ENCODE results near the gene TMCO4.
"Not testable (repeated sequence)": the region's sequence is repeated elsewhere in the genome, so short reads cannot be mapped to it uniquely, and the experiment has no call there.

The TMCO4 gene

DNA sequence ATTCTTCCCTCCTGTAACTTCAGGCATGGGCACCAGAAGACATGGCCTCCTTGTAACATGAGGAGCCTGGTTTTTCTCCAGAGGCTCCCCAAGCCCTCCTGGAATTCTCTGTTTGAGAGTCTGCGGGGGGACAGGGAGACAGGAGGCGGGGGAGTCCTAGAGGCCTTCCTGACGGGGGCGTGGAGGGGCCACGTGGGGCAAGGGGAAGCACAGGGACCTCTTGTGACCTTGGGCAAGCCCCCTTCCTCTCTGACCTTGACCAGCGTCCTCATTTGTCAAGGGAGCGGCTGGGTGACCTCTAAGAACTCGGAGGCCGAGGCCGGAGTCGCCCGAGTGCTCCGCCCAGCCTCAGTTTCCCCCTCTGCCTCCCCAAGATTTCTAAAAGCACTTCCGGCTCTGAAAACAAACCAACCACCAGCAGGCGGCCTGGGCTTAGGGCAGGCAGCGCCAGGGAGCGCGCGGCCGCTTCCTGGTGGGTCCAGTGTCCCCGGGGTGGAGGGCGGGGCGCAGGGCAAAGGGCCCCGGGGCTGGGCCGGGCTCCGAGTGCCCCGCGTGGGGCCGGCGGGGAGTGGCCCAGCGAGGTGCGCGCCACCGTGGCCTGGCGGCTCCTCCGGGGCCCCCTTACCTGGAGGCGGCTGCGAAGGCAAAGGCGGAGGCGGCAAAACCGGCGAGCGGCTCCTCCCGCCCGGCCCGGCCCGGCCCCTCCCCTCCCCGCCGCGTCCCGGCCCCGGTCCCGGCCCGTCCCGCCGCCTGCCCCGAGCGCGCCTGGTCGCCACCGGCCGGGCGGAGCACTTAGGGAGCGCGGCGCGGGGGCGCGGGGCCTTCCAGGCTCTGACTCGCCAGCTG lies at the start of gene TMCO4:
TMCO4 (minus strand) TSS at position 687 of the 846 bp plus-strand sequence. CDS start 19,158 bp downstream, outside the sequence.
- DNase-seq (ENCODE audit: low read depth in 2 of 2) = peak; percentile 31 to 48

DNA sequence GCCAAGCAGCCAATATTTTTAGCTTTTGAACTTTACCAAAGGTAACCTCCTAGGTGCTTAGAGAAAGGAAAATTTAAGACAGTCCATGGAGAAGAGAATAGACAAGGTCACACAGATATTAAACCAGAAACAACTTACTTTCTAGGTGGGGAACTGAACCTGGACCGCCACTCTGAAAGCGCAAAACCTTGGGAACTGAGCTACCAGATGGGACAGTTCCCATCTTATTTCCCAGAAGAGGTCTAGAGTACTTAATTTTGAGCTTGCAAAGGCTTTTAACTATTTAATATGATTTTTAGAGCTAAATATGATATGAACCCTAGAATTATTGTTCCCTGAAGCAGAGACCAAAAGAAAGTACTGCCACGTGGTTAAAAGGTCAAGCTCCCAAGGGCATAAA lies 49.6 kb upstream of the TMCO4 start:
- DNase-seq (ENCODE audit: low read depth in 2 of 2) = not testable (repeated sequence)

DNA sequence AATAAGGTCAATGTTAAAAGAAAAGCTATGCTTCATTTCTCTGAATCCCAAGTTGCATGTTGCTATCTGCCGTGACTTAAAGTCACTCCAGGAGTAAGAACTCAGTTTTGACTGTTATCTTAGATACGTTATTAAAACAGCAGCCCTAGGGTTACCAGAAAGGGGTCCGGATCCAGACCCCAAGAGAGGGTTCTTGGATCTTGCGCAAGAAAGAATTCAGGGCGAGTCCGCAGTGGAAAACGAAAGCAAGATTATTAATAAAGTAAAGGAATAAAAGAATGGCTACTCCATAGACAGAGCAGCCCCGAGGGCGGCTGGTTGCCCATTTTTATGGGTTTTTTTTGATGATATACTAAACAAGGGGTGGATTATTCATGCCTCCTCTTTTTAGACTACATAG lies 47.6 kb upstream of the TMCO4 start:
- not testable (repeated sequence) for DNase-seq (ENCODE audit: low read depth in 2 of 2)

DNA sequence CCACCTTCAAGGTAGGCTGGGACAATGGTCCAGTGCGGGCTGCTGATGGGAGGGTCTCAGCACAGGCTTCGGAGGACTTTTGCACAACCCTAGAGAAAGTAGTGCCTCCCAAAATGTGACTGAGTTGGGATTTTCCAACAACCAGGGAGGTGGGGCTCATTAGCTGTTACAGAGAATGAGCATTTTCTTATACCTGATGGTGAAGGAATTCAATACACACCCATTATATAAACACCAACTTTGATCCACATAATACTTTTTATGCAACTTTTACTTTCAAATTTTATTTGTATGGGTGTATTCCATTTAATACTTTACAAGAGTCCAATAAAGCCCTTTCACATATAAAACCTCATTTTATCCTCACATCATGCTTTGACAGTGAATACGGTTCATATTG lies 46.6 kb upstream of the TMCO4 start:
- no peak for DNase-seq (ENCODE audit: low read depth in 2 of 2)

DNA sequence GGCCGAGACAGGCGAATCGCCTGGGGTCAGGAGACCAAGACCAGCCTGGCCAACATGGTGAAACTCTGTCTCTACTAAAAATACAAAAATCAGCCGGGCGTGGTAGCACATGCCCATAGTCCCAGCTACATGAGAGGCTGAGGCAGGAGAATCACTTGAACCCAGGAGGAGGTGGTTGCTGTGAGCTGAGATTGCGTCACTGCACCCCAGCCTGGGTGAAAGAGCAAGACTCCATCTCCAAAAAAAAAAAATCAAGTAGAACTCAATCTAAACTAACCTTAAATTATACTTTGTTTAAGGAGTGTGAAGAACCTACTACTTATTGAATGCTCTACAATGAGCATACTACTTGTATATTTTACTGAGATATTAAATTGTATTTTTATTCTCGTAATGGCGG lies 45.8 kb upstream of the TMCO4 start:
- no peak for DNase-seq (ENCODE audit: low read depth in 2 of 2)

DNA sequence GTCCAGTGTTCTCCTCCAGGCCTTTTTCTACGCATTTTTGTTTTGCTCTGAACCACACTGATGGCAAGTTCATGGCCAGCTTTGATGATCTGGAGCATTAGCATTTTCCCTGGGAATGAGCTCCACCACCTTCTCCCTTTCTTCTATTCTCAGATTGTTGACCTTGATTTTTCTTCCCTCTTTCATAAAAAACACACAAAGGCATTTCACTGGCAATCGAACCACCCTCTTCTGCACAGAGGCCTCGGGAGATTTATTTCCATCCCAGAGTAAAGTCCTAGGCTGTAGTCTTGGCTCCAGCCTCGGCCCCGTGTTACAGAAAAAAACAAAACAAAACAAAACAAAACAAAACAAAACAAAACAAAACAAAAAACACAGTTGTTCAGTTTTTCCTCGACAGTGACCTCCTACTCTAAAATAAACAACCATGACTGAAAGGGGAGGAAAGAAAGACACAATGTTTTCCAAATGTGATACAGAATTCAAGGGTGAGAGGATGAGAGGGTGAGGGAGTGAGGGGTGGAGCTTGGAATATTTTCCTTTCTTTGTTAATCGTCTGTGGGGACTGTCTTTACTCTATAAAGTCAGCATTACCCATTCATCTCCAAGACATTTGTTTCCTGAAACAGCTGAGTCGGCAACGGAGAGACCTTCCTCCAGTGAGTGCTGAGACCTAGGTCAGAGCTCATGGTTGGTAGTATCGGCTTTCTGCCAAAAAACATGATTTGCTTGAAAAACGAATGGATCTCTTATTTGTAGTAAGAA lies 45.2 kb upstream of the TMCO4 start:
- DNase-seq (ENCODE audit: low read depth in 2 of 2) = no peak

DNA sequence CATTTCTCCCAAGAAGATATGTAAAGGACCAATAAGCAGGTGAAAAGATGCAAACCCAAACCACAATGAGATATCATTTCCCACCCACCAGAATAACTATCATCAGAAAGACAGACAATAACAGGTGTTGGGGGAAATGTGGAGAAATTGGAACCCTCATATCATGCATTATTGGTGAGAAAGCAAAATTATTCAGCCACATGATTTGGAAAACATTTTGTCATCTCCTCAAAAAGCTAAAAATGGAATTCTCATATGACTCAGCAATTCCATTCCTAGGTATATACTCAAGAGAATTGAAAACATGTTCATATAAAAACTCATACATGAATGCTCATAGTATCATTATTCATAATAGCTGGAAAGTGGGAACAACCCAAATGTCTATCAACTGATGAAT lies 40.5 kb upstream of the TMCO4 start:
- DNase-seq (ENCODE audit: low read depth in 2 of 2) = no peak

DNA sequence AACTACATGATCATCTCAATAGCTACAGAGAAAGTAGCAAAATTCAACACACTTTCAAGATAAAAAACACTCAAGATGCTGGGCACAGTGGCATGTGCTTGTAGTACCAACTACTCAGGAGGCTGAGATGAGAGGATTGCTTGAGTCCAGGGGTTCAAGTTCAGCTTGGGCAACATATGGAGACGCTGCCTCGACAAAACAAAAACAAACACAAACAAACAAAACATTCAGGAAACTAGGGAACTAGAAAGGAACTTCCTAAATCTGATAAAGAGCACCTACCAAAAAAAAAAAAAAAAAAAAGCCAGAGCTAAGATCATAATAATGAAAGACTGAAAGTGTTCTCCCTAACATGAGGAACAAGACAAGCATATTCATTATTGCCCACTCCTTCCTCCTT lies 38.1 kb upstream of the TMCO4 start:
- no peak for DNase-seq (ENCODE audit: low read depth in 2 of 2)

DNA sequence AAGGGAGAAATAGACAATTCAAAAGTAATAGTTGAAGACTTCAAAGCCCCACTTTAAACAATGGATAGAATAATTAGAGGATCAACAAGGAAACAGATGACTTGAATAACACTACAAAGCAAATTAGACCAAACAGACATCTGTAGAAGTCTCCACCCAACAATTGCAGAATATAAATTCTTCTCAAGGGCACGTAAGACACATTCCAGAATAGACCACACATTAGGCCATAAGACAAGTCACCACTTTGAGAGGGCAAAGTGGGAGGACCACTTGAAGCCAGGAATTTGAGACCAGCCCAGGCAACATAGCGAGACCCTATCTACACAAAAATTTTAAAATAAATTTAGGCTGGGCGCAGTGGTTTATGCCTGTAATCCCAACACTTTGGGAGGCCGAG lies 35.9 kb upstream of the TMCO4 start:
- DNase-seq (ENCODE audit: low read depth in 2 of 2) = no peak

DNA sequence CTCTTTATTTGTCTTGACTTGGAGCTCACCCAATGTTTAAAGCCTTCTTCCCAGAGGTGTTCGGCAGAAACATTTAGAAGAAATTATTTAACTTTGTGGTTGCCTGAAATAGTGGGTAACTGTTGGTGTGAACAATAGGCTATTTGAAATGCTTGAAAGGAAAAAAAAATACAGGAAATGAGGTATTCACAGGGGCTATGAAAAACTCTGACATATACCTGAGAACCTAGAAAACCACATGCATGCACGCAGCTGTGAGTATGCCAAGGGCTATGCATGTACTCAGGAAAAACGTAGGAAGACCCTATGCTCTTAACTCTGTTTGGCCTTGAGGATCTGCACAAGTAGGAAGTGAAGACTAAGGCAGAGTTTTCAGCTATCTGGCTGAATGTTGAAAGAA lies 31.7 kb upstream of the TMCO4 start:
- DNase-seq (ENCODE audit: low read depth in 2 of 2) = no peak

DNA sequence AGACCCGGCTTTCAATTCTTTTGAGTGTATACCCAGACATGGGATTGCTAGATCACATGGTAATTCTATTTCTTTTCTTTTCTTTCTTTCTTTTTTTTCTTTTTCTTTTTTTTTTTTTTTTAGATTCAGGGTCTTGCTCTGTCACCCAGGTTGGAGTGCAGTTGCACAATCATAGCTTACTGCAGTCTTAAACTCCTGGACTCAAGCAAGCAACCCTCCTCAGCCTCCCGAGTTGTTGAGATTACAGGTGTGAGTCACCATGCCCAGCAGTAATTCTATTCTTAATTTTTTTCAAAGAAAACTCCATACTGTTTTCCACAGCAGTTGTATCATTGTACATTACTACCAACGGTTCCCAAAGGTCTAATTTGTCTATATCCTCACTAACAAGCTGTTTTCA lies 28.8 kb upstream of the TMCO4 start:
- no peak for DNase-seq (ENCODE audit: low read depth in 2 of 2)

DNA sequence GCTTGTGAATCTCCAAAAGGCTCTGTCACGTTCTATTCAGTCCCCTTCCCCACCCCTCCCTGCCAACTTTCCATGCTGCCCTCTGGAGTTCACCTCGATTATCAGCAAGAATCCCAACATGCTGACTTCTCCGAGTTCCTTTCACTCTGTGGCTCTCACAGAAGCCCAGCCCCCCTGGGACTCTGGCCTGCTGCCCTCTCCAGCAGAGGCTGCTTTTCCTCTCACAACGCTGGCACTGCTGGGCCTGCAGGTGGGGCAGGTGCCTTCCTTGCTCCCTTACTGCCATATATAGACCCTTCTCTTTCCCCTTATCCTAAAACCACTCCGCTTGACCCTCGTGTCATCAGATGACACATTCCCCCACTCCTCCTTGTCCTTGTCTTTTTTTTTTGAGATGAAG lies 25.6 kb upstream of the TMCO4 start:
- no peak for DNase-seq (ENCODE audit: low read depth in 2 of 2)

DNA sequence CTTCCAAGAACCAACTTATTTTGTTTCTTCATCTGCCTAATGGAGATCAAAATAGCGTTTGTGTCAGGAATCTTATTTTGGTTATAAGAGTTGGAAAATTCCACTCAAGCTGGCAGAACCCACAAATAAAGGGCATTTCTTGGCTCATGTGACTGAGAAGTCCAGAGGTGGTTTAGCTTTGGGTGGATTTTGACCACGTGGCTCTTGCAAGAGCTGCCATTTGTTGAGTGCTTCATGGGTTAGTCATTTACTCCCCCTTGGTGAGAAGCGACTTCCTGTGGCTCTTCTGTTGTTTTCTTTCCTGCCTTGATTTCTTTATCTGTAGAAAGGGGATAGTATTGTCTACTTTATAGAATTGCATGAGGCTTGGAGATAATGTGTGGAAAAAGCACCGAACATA lies 24.8 kb upstream of the TMCO4 start:
- DNase-seq (ENCODE audit: low read depth in 2 of 2) = no peak

DNA sequence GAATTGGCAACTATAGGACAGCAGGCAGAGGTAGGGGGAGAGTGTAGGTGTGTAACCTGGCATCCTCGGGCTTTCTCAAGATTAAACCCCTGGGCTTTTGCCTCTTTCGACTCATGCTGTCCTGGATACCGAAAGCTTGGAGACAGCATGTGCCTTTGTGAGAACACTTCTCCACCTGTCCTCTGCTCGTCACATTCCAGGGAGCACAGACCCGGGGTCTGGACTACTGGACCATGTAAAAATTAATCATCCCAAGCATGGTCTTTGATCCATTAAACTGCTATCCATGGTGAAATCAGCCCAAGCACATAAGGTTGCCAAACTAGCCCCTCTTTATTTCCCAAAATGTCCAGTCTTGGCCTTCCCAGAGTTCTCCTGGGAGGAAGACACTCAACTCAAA lies 24.3 kb upstream of the TMCO4 start:
- no peak for DNase-seq (ENCODE audit: low read depth in 2 of 2)

DNA sequence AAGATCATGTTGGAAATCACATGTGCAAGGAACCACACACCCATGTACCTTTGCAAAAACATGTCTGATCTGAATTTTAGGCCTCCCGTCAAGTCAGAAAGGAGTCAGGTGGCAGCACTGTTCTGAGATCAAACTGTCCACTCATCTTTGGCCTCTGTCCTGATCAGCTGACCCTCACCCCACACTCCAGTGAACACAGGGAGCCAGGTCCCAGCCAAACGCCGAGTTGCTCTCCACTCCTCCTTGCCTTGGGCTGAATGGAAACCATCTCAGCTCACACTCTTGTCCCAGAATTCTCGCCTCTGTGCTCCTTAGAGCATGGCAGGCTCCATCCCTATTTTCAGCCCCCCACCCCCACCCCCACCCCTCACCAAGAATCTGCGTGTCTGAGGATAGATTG lies 20.0 kb upstream of the TMCO4 start:
- no peak for DNase-seq (ENCODE audit: low read depth in 2 of 2)

DNA sequence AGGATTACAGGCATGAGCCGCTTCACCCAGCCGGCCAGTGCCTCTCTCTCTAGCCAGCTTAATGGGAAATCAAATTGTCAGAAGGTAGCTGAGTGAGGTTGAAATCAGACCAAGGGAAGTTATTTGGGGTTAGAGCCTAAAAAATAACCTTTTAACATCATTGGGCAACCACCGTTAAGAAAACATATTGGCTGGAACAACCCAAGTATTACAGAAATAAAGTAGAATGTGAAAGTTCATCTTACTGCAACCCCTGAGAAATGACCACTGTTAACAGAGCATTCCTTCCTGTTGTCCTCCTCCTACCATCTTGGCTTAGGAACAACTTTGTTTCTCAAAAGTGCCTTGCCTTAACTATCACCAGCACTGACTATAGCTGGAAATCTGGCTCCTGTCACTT lies 18.6 kb upstream of the TMCO4 start:
- DNase-seq (ENCODE audit: low read depth in 2 of 2) = no peak

DNA sequence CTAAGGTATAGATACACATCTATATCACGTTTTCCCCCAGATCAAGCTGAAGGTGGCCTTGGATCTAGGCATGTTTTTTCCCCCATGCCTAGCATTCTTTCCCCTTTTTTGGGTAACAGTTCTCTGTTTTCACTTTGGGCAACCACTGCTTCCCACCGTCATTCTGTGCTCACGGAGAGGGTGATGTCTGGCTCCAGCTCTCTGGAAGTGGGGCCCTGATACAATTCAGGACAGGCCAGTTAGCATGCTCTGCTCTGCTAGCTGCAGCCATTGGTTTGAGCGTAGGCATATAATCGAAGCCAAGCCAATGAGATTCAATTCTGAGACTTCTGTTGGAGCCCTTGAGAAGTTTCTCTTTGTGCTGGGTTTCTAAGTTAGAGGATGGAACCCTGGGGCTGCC lies 17.4 kb upstream of the TMCO4 start:
- no peak for DNase-seq (ENCODE audit: low read depth in 2 of 2)

DNA sequence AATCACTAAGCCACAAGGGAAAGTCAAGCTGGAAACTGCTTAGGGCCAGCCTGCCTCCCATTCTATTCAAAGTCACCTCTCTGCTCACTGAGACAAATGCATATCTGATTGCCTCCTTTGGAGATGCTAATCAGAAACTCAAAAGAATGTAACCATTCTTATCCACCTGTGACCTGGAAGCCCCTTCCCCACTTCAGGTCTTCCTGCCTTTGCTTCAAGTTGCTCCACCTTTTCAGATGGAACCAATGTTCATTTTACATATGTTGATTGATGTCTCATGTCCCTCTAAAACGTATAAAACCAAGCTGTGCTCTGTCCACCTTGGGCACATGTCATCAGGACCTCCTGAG lies 17.0 kb upstream of the TMCO4 start:
- not testable (repeated sequence) for DNase-seq (ENCODE audit: low read depth in 2 of 2)

DNA sequence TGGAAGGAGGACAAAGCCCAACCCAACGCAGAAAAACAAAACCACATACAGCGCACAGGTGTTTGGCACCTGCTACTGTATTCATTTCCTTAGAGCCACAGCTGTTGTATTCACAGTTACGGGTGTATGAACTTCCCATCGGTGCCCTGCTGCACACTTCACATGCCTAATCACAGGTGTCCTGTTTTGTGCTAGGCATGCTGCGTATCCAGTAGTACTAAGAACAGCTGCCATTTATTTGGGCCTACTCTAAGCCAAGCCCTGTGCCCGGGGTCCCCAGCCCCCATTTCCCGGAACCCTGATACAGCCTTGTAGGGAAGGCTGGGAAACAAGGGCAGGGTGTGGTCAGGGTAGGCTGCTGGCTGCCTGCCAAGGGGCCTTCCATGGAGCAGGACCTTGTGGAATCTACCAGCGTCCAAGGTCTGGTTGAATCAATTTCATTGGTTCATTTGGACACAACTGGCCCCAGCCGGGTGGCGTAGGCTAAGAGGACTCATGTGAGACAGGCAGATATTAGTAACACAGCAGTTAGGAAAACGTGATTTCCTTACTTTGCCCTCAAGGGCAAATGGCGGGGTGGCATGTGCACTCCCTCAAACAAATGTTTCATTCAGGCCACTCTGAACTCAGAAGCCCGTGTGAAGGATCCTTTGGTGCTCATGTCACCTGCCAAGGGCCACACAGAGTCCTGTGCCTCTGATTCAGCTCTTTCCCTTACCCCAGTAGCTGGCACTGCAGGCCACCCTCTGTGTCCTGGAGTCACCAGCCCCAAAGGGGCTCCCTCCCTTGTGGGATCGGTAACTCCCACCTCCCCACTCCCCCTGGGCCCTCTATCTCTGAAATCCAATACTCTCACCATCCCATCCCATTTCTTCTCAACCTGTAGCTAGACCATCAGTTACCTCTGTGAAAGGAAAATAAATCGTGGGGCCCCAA lies 16.4 kb upstream of the TMCO4 start:
- no peak for DNase-seq (ENCODE audit: low read depth in 2 of 2)

DNA sequence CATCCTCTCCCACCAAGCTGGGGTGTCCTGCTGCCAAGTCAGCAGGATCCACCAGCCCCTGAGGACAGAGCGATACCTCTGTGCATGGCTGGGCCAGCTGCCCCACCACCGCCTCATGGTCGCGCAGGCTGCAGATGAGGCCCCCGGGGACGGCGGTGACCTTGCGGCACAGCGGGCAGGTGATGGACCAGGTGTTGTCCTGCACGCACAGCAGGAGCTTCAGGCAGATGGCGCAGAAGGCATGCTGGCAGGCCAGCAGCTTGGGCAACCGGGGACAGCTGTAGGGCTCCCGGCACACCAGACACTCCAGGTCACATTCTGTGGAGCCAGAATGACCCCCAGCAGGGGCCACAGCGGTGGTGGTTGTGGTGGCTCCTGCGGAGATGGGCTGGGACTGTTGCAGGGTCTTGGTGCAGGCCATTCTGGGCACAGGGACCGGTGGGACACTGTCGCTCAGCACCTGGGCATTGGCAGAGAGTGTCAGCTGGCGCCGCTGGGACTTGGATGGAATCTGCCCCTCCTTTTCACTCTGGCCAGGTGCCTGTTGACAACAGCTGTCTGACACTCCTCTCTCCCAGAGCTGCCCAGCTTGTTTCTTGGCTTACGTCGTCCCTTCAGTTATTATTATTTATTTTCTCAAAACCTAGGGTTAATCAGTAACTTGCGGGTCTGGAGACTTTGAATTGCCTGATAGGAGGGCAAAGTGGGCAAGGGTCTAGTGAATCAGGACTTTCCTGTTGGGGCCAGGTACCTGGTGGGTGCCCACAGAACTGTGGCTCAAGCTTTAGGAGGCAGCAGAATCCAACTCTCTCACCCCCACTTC lies 15.2 kb upstream of the TMCO4 start, which contains the start of gene RNF186:
RNF186 (minus strand) TSS at position 603 of the 823 bp plus-strand sequence; CDS start at position 421, 182 bp downstream.
- no peak for DNase-seq (ENCODE audit: low read depth in 2 of 2)

DNA sequence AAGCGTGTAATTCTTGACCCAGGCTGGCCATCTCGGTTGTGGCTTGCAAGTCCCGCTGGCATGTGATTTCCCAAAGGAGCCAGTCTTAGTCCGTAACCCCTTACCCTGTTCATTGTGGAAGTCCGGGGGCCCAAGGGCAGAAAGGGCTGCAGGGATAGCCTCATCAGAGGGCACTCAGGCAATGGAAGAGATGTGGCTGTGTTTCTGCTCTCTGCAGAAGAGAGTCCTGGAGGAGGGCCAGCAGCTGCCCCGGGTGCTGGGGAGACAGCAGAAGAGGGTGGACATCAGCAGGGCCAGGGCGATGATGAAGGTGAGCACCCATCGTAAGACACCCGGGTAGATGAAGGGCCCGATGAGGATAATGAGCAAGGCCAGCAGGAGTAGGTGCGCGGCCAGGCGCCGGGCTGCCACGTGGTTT lies 14.5 kb upstream of the TMCO4 start:
- DNase-seq (ENCODE audit: low read depth in 2 of 2) = no peak

Data from stimulated activated CD4-positive, alpha-beta T cell treated with anti-CD3 and anti-CD28 coated beads, Interleukin-12 subunit alpha, Interleukin-12 subunit beta, amount 100 ng/mL, for 24 hours (primary cell).